ENCODE measurements around the gene ZDHHC20. TPM values are rescaled to one million over a fixed set of nuclear protein-coding genes. Genes with fewer than 3 reads are reported as not detected.

The ZDHHC20 gene
- total RNA-seq, 1 experiment from 2014 or later, result 69.7 TPM

- TF ChIP-seq, protein P1, sequence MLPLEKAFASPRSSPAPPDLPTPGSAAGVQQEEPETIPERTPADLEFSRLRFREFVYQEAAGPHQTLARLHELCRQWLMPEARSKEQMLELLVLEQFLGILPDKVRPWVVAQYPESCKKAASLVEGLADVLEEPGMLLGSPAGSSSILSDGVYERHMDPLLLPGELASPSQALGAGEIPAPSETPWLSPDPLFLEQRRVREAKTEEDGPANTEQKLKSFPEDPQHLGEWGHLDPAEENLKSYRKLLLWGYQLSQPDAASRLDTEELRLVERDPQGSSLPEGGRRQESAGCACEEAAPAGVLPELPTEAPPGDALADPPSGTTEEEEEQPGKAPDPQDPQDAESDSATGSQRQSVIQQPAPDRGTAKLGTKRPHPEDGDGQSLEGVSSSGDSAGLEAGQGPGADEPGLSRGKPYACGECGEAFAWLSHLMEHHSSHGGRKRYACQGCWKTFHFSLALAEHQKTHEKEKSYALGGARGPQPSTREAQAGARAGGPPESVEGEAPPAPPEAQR (CRISPR knock-in tag; IDR thresholded peaks at IDR 0.05), result no peak
- TF ChIP-seq ATF1 (CRISPR knock-in tag; IDR thresholded peaks at IDR 0.05) (no peak), ZNF532 (CRISPR knock-in tag; IDR thresholded peaks at IDR 0.05; ENCODE audit: borderline replicate concordance) (no peak)
Measured at GRCh38 chr13:21365574-21365973, 93.5 kb downstream of the ZDHHC20 start (continued).

GRCh38 chr13:21364916-21365315, 94.2 kb downstream of the ZDHHC20 start:
- peaks cover 9% of the 10 kb centered on the region for H3K4me1 Mint-ChIP-seq
- no peaks in the 10 kb centered on the region for H3K27me3 Mint-ChIP-seq (ENCODE audit: low read depth)
- ATAC-seq (no peak), DNase-seq (ENCODE audit: low spot score) (no peak)
- CTCF ChIA-PET, result no interaction called here
- POLR2A ChIA-PET, result no interaction called here
- no peak overlapping the region for H3K27ac Mint-ChIP-seq
- H3K36me3 Mint-ChIP-seq, result no peaks in the 10 kb centered on the region
- H3K4me3 Mint-ChIP-seq, result no peak overlapping the region
- TF ChIP-seq MAX (CRISPR knock-in tag; IDR thresholded peaks at IDR 0.05) (no peak), CREB1 (CRISPR knock-in tag; IDR thresholded peaks at IDR 0.05) (no peak), KAT7 (CRISPR knock-in tag; IDR thresholded peaks at IDR 0.05; ENCODE audit: borderline replicate concordance) (no peak), SMAD4 (CRISPR knock-in tag; IDR thresholded peaks at IDR 0.05) (no peak), ETV6 (CRISPR knock-in tag; IDR thresholded peaks at IDR 0.05) (no peak), TCF7 (CRISPR knock-in tag; IDR thresholded peaks at IDR 0.05; ENCODE audit: low read depth) (no peak), JUN (CRISPR knock-in tag; IDR thresholded peaks at IDR 0.05) (no peak), FOXP1 (CRISPR knock-in tag; IDR thresholded peaks at IDR 0.05; ENCODE audit: borderline replicate concordance) (no peak), ZNF396 (CRISPR knock-in tag; IDR thresholded peaks at IDR 0.05; ENCODE audit: borderline replicate concordance) (no peak), PREB (CRISPR knock-in tag; IDR thresholded peaks at IDR 0.05; ENCODE audit: borderline replicate concordance) (no peak), ZNF281 (CRISPR knock-in tag; IDR thresholded peaks at IDR 0.05) (no peak), ZNF416 (CRISPR knock-in tag; IDR thresholded peaks at IDR 0.05) (no peak), SOX15 (CRISPR knock-in tag; IDR thresholded peaks at IDR 0.05) (no peak), ZNF512 (CRISPR knock-in tag; IDR thresholded peaks at IDR 0.05; ENCODE audit: borderline replicate concordance) (no peak)
- TF ChIP-seq, protein P2, sequence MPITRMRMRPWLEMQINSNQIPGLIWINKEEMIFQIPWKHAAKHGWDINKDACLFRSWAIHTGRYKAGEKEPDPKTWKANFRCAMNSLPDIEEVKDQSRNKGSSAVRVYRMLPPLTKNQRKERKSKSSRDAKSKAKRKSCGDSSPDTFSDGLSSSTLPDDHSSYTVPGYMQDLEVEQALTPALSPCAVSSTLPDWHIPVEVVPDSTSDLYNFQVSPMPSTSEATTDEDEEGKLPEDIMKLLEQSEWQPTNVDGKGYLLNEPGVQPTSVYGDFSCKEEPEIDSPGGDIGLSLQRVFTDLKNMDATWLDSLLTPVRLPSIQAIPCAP (CRISPR knock-in tag; IDR thresholded peaks at IDR 0.05), result no peak
- TF ChIP-seq, protein P3, sequence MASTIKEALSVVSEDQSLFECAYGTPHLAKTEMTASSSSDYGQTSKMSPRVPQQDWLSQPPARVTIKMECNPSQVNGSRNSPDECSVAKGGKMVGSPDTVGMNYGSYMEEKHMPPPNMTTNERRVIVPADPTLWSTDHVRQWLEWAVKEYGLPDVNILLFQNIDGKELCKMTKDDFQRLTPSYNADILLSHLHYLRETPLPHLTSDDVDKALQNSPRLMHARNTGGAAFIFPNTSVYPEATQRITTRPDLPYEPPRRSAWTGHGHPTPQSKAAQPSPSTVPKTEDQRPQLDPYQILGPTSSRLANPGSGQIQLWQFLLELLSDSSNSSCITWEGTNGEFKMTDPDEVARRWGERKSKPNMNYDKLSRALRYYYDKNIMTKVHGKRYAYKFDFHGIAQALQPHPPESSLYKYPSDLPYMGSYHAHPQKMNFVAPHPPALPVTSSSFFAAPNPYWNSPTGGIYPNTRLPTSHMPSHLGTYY (CRISPR knock-in tag; IDR thresholded peaks at IDR 0.05), result no peak
- peaks cover 18% of the 10 kb centered on the region for H3K9me3 Mint-ChIP-seq

Data from WTC11 (cell line).